ENCODE data around the gene KAZALD1. TPM values are rescaled to one million over a fixed set of nuclear protein-coding genes. Genes with fewer than 3 reads are reported as not detected.

Gene KAZALD1
- total RNA-seq, 1 donor from 2014 or later: 1.1 TPM

GRCh38 chr10:101066896-101067355 is 5.1 kb downstream of the KAZALD1 start:
- no peak for DNase-seq (ENCODE audit: low read depth, low spot score)

GRCh38 chr10:101067356-101068083 is 5.7 kb downstream of the KAZALD1 start:
- DNase-seq (ENCODE audit: low read depth, low spot score): peak; percentile 30

- no peak for DNase-seq (ENCODE audit: low read depth, low spot score)
Measured at GRCh38 chr10:101069441-101069840, 7.7 kb downstream of the KAZALD1 start.

- no peak for DNase-seq (ENCODE audit: low read depth, low spot score)
Measured at GRCh38 chr10:101070098-101070497, 8.3 kb downstream of the KAZALD1 start.

- no peak for DNase-seq (ENCODE audit: low read depth, low spot score)
Measured at GRCh38 chr10:101071267-101071884, 9.6 kb downstream of the KAZALD1 start.

GRCh38 chr10:101071885-101072433 is 10.2 kb downstream of the KAZALD1 start:
- DNase-seq (ENCODE audit: low read depth, low spot score): no peak

GRCh38 chr10:101072923-101073322 is 11.1 kb downstream of the KAZALD1 start:
- DNase-seq (ENCODE audit: low read depth, low spot score): no peak

GRCh38 chr10:101073631-101074030 is 11.8 kb downstream of the KAZALD1 start:
- DNase-seq (ENCODE audit: low read depth, low spot score): no peak

- no peak for DNase-seq (ENCODE audit: low read depth, low spot score)
Measured at GRCh38 chr10:101075775-101076174, 14.0 kb downstream of the KAZALD1 start.

- DNase-seq (ENCODE audit: low read depth, low spot score): no peak
Measured at GRCh38 chr10:101076630-101077029, 14.8 kb downstream of the KAZALD1 start.

- no peak for DNase-seq (ENCODE audit: low read depth, low spot score)
Measured at GRCh38 chr10:101079874-101080273, 18.1 kb downstream of the KAZALD1 start.

- DNase-seq (ENCODE audit: low read depth, low spot score): no peak
Measured at GRCh38 chr10:101080933-101081931, 19.4 kb downstream of the KAZALD1 start.

GRCh38 chr10:101085846-101086245 is 24.1 kb downstream of the KAZALD1 start:
- no peak for DNase-seq (ENCODE audit: low read depth, low spot score)

- DNase-seq (ENCODE audit: low read depth, low spot score): no peak
Measured at GRCh38 chr10:101087376-101087775, 25.6 kb downstream of the KAZALD1 start.

GRCh38 chr10:101087965-101088364 is 26.2 kb downstream of the KAZALD1 start:
- DNase-seq (ENCODE audit: low read depth, low spot score): no peak

- no peak for DNase-seq (ENCODE audit: low read depth, low spot score)
Measured at GRCh38 chr10:101089520-101090299, 27.9 kb downstream of the KAZALD1 start.

GRCh38 chr10:101090597-101090996 is 28.8 kb downstream of the KAZALD1 start:
- DNase-seq (ENCODE audit: low read depth, low spot score): no peak

- no peak for DNase-seq (ENCODE audit: low read depth, low spot score)
Measured at GRCh38 chr10:101091546-101092290, 29.9 kb downstream of the KAZALD1 start.

GRCh38 chr10:101092881-101093354 is 31.1 kb downstream of the KAZALD1 start:
- no peak for DNase-seq (ENCODE audit: low read depth, low spot score)

Data from pulmonary artery endothelial cell (primary cell).